ENCODE data around the gene LLGL2. TPM values are rescaled to one million over a fixed set of nuclear protein-coding genes. Genes with fewer than 3 reads are reported as not detected.

Gene LLGL2
- total and polyA plus RNA-seq, 7 donors = 1.4 to 3.3 (median 1.5) TPM

DNA sequence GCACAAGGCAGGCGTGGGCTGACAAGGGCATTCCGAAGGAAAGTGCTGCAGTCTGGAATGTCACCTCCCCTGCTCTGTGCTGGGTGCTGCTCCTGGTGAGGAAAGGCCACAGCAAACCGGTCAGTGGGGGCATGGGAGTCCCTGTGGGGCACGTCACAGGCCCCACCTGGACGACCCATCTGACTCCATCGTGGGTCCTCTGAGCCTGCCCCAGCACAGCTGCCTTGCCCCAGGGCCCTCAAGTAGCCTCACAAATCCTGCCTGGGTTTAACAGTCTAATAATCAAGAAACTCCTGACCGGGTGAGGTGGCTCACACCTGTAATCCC is 59.3 kb downstream of the LLGL2 start:
- TF ChIP-seq, protein P1, sequence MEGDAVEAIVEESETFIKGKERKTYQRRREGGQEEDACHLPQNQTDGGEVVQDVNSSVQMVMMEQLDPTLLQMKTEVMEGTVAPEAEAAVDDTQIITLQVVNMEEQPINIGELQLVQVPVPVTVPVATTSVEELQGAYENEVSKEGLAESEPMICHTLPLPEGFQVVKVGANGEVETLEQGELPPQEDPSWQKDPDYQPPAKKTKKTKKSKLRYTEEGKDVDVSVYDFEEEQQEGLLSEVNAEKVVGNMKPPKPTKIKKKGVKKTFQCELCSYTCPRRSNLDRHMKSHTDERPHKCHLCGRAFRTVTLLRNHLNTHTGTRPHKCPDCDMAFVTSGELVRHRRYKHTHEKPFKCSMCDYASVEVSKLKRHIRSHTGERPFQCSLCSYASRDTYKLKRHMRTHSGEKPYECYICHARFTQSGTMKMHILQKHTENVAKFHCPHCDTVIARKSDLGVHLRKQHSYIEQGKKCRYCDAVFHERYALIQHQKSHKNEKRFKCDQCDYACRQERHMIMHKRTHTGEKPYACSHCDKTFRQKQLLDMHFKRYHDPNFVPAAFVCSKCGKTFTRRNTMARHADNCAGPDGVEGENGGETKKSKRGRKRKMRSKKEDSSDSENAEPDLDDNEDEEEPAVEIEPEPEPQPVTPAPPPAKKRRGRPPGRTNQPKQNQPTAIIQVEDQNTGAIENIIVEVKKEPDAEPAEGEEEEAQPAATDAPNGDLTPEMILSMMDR (IDR thresholded peaks at IDR 0.05) = no peak

DNA sequence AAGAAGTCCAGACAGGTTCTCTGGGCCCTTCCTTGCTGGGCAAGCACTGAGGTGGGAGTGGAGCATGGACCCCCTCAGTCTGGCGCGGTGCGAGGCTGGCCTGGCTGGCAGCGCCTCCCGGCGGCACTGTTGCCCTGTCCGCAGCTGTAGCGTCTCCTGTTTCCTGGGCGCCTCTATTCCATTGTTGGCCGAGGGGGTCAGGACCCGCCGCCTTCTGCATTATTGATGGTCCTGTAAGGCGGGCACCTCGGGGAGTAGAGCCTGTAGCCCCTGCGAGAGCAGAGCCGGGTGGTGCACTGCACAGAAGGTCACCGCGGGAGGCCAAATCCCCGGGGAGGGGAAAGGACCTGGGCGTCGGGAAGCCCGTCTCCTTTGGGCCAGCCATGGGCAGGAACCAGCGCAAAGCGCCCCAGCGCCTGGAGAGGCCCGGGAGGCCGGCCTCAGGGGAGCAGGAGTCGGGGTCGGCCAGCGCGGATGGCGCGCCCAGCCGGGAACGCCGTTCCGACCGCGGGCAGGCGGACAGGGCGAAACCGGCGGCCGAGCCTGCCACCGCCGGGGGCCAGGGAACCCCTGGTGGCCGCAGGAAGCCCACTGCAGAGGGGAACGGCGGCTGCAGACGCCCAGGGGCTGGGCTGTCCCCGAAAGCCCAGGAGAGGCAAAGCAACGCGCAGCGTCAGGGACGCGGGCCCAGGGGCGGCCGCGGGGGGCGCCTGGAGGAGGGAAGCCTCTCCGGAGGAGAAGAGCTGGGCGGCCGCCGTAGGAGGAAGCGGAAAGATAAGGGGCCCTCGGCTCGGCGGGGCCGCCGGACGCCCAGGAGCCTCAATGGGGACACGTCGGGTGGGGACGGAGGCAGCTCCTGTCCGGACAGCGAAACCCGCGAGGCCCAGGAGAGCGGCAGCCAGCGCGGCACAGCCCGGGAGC is 62.4 kb downstream of the LLGL2 start, which contains the start of gene MYO15B:
Gene MYO15B (plus strand): TSS at position 126 of the 921 bp plus-strand sequence. CDS start 258 bp downstream, at position 384.
- H3K27ac ChIP-seq = peak within 1 kb of the TSS; percentile 76
- intact Hi-C loops (cut with DNase I) = loop anchor here in 1 of 2 donors (2.0 to 5.0 kb wide), 2 partner anchors 71 to 161 kb away; partner anchors contain the start of genes CASKIN2 and TSEN54
- TF ChIP-seq, protein P1 (IDR thresholded peaks at IDR 0.05) = peak; percentile 17

More for the DNA sequence above, 59.3 kb downstream of the LLGL2 start:
- no peak overlapping the region for H3K4me3 ChIP-seq
- intact Hi-C loops (cut with DNase I) = loop anchor here in 1 of 2 donors (5.0 kb wide), 1 partner anchor 68 kb away; the partner anchor contains the start of genes CASKIN2 and TSEN54
- H3K27me3 ChIP-seq (ENCODE audit: insufficient read depth in 3 of 3, low read length in 2 of 3) = peaks cover 0 to 11% (median 6%) of the 10 kb centered on the region in 3 donors
- 85 to 91% (median 87%) methylated on average over 7 of the region's 7 CpGs for WGBS, 3 donors
- DNase-seq (no peak), ATAC-seq (no peak)
- no peaks in the 10 kb centered on the region for H3K9me3 ChIP-seq
- no peaks in the 10 kb centered on the region for H3K36me3 ChIP-seq (ENCODE audit: insufficient read depth in 1 of 2, low read depth in 1 of 2)
- no peak overlapping the region for H3K27ac ChIP-seq
- peaks cover 2% of the 10 kb centered on the region for H3K4me1 ChIP-seq

DNA sequence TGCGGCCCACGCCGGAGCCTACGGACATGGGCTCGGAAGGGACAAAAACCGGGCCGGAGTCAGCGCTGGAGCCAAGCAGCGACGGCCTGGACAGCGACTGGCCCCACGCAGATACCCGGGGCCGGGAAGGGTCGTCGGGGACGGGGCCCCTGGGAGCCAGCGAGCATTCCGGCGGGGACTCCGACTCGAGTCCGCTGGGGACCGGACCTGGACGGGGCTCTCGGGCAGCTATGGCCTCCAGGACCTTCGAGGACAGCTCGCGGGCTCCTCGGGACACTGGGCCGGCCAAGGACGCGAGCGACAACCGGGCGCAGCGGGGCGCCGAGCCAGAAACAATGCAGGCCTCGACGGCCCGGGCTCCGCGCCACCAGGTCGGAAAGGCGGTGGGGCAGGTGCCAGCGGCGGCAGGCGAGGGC is 63.1 kb downstream of the LLGL2 start:
- peaks cover 0 to 11% (median 6%) of the 10 kb centered on the region in 3 donors for H3K27me3 ChIP-seq (ENCODE audit: insufficient read depth in 3 of 3, low read length in 2 of 3)
- peaks cover 3% of the 10 kb centered on the region for H3K4me1 ChIP-seq
- H3K27ac ChIP-seq = peak overlapping the region; percentile 76
- peak in 3 of 4 donors; percentile 2 to 18 (median 14) for ATAC-seq
- intact Hi-C loops (cut with DNase I) = loop anchor here in 1 of 2 donors (2.0 to 5.0 kb wide), 2 partner anchors 71 to 162 kb away; partner anchors contain the start of genes CASKIN2 and TSEN54
- H3K9me3 ChIP-seq = no peaks in the 10 kb centered on the region
- H3K36me3 ChIP-seq (ENCODE audit: insufficient read depth in 1 of 2, low read depth in 1 of 2) = no peaks in the 10 kb centered on the region
- WGBS, 3 donors = 1% methylated on average over 33 to 49 of the region's 49 CpGs
- TF ChIP-seq, protein P1 (IDR thresholded peaks at IDR 0.05) = no peak
- DNase-seq = peak; percentile 64 to 72
- H3K4me3 ChIP-seq = peak overlapping the region; percentile 76

More for the DNA sequence above, 62.4 kb downstream of the LLGL2 start, which contains the start of gene MYO15B:
- H3K36me3 ChIP-seq (ENCODE audit: insufficient read depth in 1 of 2, low read depth in 1 of 2) = no peaks in the 10 kb centered on the region
- no peaks in the 10 kb centered on the region for H3K9me3 ChIP-seq
- H3K27me3 ChIP-seq (ENCODE audit: insufficient read depth in 3 of 3, low read length in 2 of 3) = peaks cover 0 to 11% (median 6%) of the 10 kb centered on the region in 3 donors
- peak; percentile 9 to 31 (median 14) for ATAC-seq
- DNase-seq = peak; percentile 68 to 78
- peaks cover 3% of the 10 kb centered on the region for H3K4me1 ChIP-seq
- peak within 1 kb of the TSS; percentile 76 for H3K4me3 ChIP-seq
- 3 to 9% (median 4%) methylated on average over 58 to 82 of the region's 82 CpGs for WGBS, 3 donors

DNA sequence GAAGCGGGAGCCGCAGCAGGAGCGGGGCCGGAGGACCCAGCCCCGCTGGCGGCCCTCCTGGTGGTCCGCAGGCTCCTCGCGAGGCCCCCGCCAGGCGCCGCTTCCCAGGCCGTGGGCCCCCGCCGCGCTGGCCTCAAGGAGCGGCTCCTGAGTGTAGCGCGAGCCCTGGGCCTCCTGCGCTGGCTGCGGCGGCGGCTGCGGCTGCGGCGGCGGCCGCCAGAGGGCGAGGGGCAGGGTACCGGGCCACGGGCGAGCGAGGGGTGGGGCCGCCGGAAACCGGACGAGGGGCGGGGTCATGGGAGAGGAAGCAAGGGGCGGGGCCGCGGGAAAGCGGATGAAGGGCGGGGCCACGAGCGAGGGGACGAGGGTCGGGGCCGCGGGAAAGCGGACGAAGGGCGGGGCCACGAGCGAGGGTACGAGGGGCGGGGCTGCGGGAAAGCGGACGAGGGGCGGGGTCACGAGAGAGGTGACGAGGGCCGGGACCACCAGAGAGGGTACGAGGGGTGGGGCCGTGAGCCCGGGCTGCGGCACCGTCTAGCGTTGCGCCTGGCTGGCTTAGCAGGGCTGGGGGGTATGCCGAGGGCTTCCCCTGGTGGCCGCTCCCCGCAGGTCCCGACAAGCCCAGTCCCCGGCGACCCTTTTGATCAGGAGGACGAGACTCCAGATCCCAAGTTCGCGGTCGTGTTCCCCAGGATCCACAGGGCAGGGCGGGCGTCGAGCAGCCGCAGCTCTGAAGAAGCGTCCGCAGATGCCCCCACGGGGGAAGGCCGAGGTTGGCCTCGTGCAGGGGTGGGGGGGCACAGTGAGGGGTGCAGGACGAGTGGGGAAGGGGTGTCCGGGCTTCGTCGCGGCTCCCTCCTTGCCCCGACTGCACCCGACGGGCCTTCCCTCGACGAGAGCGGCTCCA is 63.8 kb downstream of the LLGL2 start:
- Histone ChIP-seq H3K36me3 (ENCODE audit: insufficient read depth in 1 of 2, low read depth in 1 of 2) (no peaks in the 10 kb centered on the region), H3K4me1 (peaks cover 3% of the 10 kb centered on the region), H3K4me3 (peak overlapping the region; percentile 76), H3K9me3 (no peaks in the 10 kb centered on the region), H3K27ac (peak overlapping the region; percentile 76), H3K27me3 (ENCODE audit: insufficient read depth in 3 of 3, low read length in 2 of 3) (peaks cover 0 to 11% (median 6%) of the 10 kb centered on the region in 3 donors)
- DNase-seq (peak; percentile 97 to 98), ATAC-seq (peak; percentile 91 to 95 (median 94))
- TF ChIP-seq, protein P1 (IDR thresholded peaks at IDR 0.05) = peak; percentile 58
- intact Hi-C loops (cut with DNase I) = loop anchor here in 1 of 2 donors (2.0 to 5.0 kb wide), 2 partner anchors 72 to 162 kb away; partner anchors contain the start of genes CASKIN2 and TSEN54
- WGBS, 3 donors = 2 to 9% (median 4%) methylated on average over 33 to 100 of the region's 100 CpGs

Data from psoas muscle (tissue), 8 donors.